ENCODE results near the gene TPM4. TPM values are rescaled to one million over a fixed set of nuclear protein-coding genes. Genes with fewer than 3 reads are reported as not detected.

Gene TPM4
- total and polyA plus RNA-seq, 2 of the 8 experiments (the other 6 are each of a cell fraction or from before 2014, with no cell fraction given) = 160 to 359 TPM

GRCh38 chr19:16034958-16035560 is 41.2 kb upstream of the TPM4 start:
- Histone ChIP-seq H3K4me2 (ENCODE audit: insufficient read depth in 1 of 2, low read depth in 2 of 2, low read length in 2 of 2) (no peak overlapping the region), H2BK120ac (replicated peaks; ENCODE audit: low read depth, low read length) (no peak overlapping the region), H3K27me3 (replicated peaks in 1 of 4; ENCODE audit: control insufficient read depth in 3 of 4, extremely low read depth in 1 of 4, insufficient read depth in 3 of 4, low read length in 3 of 4) (no peaks in the 10 kb centered on the region), H3K4ac (replicated peaks; ENCODE audit: insufficient read length, low read depth, low read length) (no peak overlapping the region), H3K56ac (replicated peaks; ENCODE audit: insufficient read length, low read depth, low read length) (no peak overlapping the region), H3K36me3 (ENCODE audit: control insufficient read depth in 2 of 4, insufficient read depth in 4 of 4, low read length in 3 of 4) (no peaks in the 10 kb centered on the region), H3K23ac (ENCODE audit: insufficient read length) (no peak overlapping the region), H3K4me3 (ENCODE audit: extremely low read depth in 1 of 4, insufficient read depth in 2 of 4, low read depth in 3 of 4, low read length in 4 of 4) (no peak overlapping the region), H2BK5ac (ENCODE audit: low read depth, low read length) (no peak overlapping the region), H2BK15ac (ENCODE audit: low read length) (no peak overlapping the region), H2AFZ (ENCODE audit: low read length) (no peak overlapping the region), H3K27ac (ENCODE audit: low read depth, low read length) (no peak overlapping the region), H2BK20ac (ENCODE audit: low read length) (no peak overlapping the region), H3K79me1 (ENCODE audit: low read depth, low read length) (no peaks in the 10 kb centered on the region), H2AK5ac (ENCODE audit: low read depth, low read length) (no peak overlapping the region), H4K20me1 (replicated peaks in 1 of 2; ENCODE audit: control insufficient read depth in 1 of 2, insufficient read depth in 2 of 2, low read length in 2 of 2) (no peaks in the 10 kb centered on the region), H3K4me1 (replicated peaks in 1 of 4; ENCODE audit: control insufficient read depth in 3 of 4, insufficient read depth in 4 of 4, low read length in 3 of 4) (no peaks in the 10 kb centered on the region), H3K14ac (ENCODE audit: insufficient read length) (no peak overlapping the region), H4K8ac (ENCODE audit: extremely low read depth, insufficient read depth, low read length) (no peak overlapping the region), H2BK12ac (ENCODE audit: low read depth, low read length) (no peak overlapping the region), H3K9me3 (ENCODE audit: insufficient read depth in 2 of 2, low read depth in 1 of 2, low read length in 1 of 2) (peaks cover 69 to 87% of the 10 kb centered on the region in 2 experiments), H3K79me2 (ENCODE audit: control insufficient read depth in 1 of 2, insufficient read depth in 2 of 2, low read length in 2 of 2) (no peaks in the 10 kb centered on the region), H3K23me2 (ENCODE audit: low read depth, low read length) (no peaks in the 10 kb centered on the region; the same call in 1 of the 2 replicates), H3K9ac (replicated peaks in 1 of 4; ENCODE audit: extremely low read depth in 1 of 4, low read depth in 3 of 4, low read length in 3 of 4) (no peak overlapping the region), H3K18ac (ENCODE audit: extremely low read depth, low read length) (no peak overlapping the region), H4K5ac (ENCODE audit: insufficient read length, low read depth, low read length) (no peak overlapping the region), H4K91ac (replicated peaks; ENCODE audit: insufficient read length, low read length) (no peak overlapping the region)
- POLR2A ChIA-PET (ENCODE audit: partially characterized antibody) = interaction anchor here (0.6 kb wide), 1 partner anchor 75 kb away, joined by 3 read pairs; no protein-coding TSS in a partner anchor
- 79% methylated on average over 17 of the region's 17 CpGs; no CpG with 5 or more reads in 1 of the 2 experiments for WGBS, 2 experiments (ENCODE audit: extremely low coverage in 1 of 2, insufficient coverage in 1 of 2, insufficient read length in 1 of 2, insufficient replicate concordance in 2 of 2, low coverage in 1 of 2, low lambda C conversion rate in 2 of 2, missing lambda C conversion rate in 1 of 2)
- no peak for DNase-seq (ENCODE audit: low read depth in 1 of 2, low spot score in 2 of 2)
- FAIRE-seq = no peak
- CTCF ChIA-PET (ENCODE audit: partially characterized antibody) = interaction anchor here (0.5 to 1.7 kb wide), 5 partner anchors 28 to 1466 kb away, joined by 3 to 5 read pairs (median 3); no protein-coding TSS in a partner anchor
- TF ChIP-seq TCF12 (IDR thresholded peaks at IDR 0.05; ENCODE audit: low read depth, low read length) (no peak), SUZ12 (IDR thresholded peaks at IDR 0.05; ENCODE audit: low read length) (no peak), ASH2L (IDR thresholded peaks at IDR 0.05; ENCODE audit: low read length) (no peak), KDM5A (IDR thresholded peaks at IDR 0.05; ENCODE audit: low read length) (no peak), EGR1 (IDR thresholded peaks at IDR 0.05; ENCODE audit: borderline replicate concordance, low read depth, low read length) (no peak), TBP (IDR thresholded peaks at IDR 0.05; ENCODE audit: low read depth, low read length) (no peak), YY1 (IDR thresholded peaks at IDR 0.05; ENCODE audit: low read depth, low read length) (no peak), CBX5 (IDR thresholded peaks at IDR 0.05; ENCODE audit: low read depth, low read length) (no peak), CHD2 (IDR thresholded peaks at IDR 0.05; ENCODE audit: low read length) (no peak), EZH2 (IDR thresholded peaks at IDR 0.05; ENCODE audit: low read depth, low read length, severe bottlenecking) (no peak), CTBP2 (IDR thresholded peaks at IDR 0.05; ENCODE audit: borderline replicate concordance, insufficient read depth, insufficient read length, low read length) (no peak), TAF7 (optimal IDR thresholded peaks at IDR 0.05; ENCODE audit: borderline replicate concordance, low read depth, low read length) (no peak), SRF (IDR thresholded peaks at IDR 0.05; ENCODE audit: low read depth, low read length) (no peak), SAP30 (IDR thresholded peaks at IDR 0.05; ENCODE audit: insufficient read depth, insufficient replicate concordance, low read length) (no peak)
